Measurements from ENCODE around the gene CLIP2.

The CLIP2 gene

GRCh38 chr7:74410772-74411171 lies 121.6 kb downstream of the CLIP2 start:
- TF ChIP-seq, protein P1, sequence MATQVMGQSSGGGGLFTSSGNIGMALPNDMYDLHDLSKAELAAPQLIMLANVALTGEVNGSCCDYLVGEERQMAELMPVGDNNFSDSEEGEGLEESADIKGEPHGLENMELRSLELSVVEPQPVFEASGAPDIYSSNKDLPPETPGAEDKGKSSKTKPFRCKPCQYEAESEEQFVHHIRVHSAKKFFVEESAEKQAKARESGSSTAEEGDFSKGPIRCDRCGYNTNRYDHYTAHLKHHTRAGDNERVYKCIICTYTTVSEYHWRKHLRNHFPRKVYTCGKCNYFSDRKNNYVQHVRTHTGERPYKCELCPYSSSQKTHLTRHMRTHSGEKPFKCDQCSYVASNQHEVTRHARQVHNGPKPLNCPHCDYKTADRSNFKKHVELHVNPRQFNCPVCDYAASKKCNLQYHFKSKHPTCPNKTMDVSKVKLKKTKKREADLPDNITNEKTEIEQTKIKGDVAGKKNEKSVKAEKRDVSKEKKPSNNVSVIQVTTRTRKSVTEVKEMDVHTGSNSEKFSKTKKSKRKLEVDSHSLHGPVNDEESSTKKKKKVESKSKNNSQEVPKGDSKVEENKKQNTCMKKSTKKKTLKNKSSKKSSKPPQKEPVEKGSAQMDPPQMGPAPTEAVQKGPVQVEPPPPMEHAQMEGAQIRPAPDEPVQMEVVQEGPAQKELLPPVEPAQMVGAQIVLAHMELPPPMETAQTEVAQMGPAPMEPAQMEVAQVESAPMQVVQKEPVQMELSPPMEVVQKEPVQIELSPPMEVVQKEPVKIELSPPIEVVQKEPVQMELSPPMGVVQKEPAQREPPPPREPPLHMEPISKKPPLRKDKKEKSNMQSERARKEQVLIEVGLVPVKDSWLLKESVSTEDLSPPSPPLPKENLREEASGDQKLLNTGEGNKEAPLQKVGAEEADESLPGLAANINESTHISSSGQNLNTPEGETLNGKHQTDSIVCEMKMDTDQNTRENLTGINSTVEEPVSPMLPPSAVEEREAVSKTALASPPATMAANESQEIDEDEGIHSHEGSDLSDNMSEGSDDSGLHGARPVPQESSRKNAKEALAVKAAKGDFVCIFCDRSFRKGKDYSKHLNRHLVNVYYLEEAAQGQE (IDR thresholded peaks at IDR 0.05; ENCODE audit: insufficient read depth in 1 of 2, low read depth in 2 of 2, low read length in 2 of 2) = no peak
- TF ChIP-seq FOXP2 (optimal IDR thresholded peaks at IDR 0.05; ENCODE audit: borderline replicate concordance, extremely low read depth, extremely low read length, insufficient read depth) (no peak), POLR2AphosphoS5 (IDR thresholded peaks at IDR 0.05; ENCODE audit: low read depth, low read length) (no peak), TAF1 (IDR thresholded peaks at IDR 0.05; ENCODE audit: borderline replicate concordance, insufficient read depth, low read length) (no peak), SIN3A (IDR thresholded peaks at IDR 0.05; ENCODE audit: borderline replicate concordance, insufficient read depth, low read length) (no peak)

GRCh38 chr7:74412056-74412455 lies 122.8 kb downstream of the CLIP2 start:
- no peak for TF ChIP-seq SIN3A (IDR thresholded peaks at IDR 0.05; ENCODE audit: borderline replicate concordance, insufficient read depth, low read length)
- no peak for TF ChIP-seq TAF1 (IDR thresholded peaks at IDR 0.05; ENCODE audit: borderline replicate concordance, insufficient read depth, low read length)
- TF ChIP-seq POLR2AphosphoS5 (IDR thresholded peaks at IDR 0.05; ENCODE audit: low read depth, low read length) = no peak
- no peak for TF ChIP-seq FOXP2 (optimal IDR thresholded peaks at IDR 0.05; ENCODE audit: borderline replicate concordance, extremely low read depth, extremely low read length, insufficient read depth)
- TF ChIP-seq, protein P1 (IDR thresholded peaks at IDR 0.05; ENCODE audit: insufficient read depth in 1 of 2, low read depth in 2 of 2, low read length in 2 of 2) = no peak

GRCh38 chr7:74412603-74413002 lies 123.4 kb downstream of the CLIP2 start:
- TF ChIP-seq, protein P1 (IDR thresholded peaks at IDR 0.05; ENCODE audit: insufficient read depth in 1 of 2, low read depth in 2 of 2, low read length in 2 of 2) = no peak
- TF ChIP-seq FOXP2 (optimal IDR thresholded peaks at IDR 0.05; ENCODE audit: borderline replicate concordance, extremely low read depth, extremely low read length, insufficient read depth) (no peak), SIN3A (IDR thresholded peaks at IDR 0.05; ENCODE audit: borderline replicate concordance, insufficient read depth, low read length) (no peak), POLR2AphosphoS5 (IDR thresholded peaks at IDR 0.05; ENCODE audit: low read depth, low read length) (no peak), TAF1 (IDR thresholded peaks at IDR 0.05; ENCODE audit: borderline replicate concordance, insufficient read depth, low read length) (no peak)

DNA sequence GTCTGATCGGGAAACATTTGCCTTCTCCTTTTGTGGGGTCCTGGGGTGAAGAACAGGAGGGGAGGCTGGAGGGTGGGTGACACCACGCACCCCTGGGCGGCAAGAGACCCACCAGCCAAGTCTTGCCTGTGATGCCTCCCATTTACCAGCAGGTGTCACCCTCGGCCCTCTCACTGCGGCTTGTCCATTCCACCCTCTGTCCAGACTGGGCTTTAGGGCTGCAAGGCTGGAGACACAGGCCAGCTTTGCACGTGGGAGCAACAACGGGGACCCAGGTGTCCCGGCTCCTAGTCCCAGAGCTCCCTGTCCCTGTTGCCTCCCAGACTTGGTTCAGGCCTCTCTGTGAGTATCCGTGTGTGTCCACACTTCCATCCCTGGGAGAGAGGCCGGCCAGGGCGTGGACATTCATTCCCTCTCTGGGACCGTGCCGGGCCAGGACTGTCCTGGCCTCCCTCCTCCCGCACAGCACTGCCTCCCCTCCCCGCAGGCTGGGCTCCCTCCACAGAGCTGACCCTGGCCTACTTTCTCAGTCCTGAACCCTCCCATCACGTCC lies 128.3 kb downstream of the CLIP2 start:
- TF ChIP-seq FOXP2 (optimal IDR thresholded peaks at IDR 0.05; ENCODE audit: borderline replicate concordance, extremely low read depth, extremely low read length, insufficient read depth) = peak; percentile 33
- TF ChIP-seq, protein P1 (IDR thresholded peaks at IDR 0.05; ENCODE audit: insufficient read depth in 1 of 2, low read depth in 2 of 2, low read length in 2 of 2) = no peak

DNA sequence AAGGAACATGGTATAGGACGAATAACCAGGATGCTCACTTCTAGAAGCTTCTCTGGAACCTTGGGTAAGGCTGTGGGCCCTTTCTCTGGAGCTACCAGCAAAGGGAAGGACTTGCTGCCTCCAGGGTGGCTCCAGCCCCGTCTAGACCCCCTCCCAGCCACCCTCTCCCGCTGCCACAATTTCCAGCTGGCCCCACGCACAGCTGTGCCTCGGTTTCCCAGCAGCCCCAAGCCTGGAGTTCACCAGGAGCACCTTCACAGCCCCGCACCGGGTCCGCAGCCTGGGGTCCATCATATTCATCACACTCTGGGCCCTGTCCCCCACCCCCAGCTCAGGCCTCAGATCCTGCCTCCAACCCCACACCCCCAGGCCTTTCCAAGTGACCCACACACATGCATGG lies 128.9 kb downstream of the CLIP2 start:
- no peak for TF ChIP-seq TAF1 (IDR thresholded peaks at IDR 0.05; ENCODE audit: borderline replicate concordance, insufficient read depth, low read length)
- TF ChIP-seq POLR2AphosphoS5 (IDR thresholded peaks at IDR 0.05; ENCODE audit: low read depth, low read length) = no peak
